HG03108 (cell line): ENCODE data around the gene S100B.
"Not testable (repeated sequence)": the region's sequence is repeated elsewhere in the genome, so short reads cannot be mapped to it uniquely, and the experiment has no call there.

ENCODE experiments used
- ATAC-seq: cut with Tn5 transposase; IDR thresholded peaks from one replicate; pipeline ENCODE4 v1.9.1; 2021; ENCODE audit warnings: moderate library complexity; ENCODE audit not compliant: unreplicated experiment

The S100B gene

DNA sequence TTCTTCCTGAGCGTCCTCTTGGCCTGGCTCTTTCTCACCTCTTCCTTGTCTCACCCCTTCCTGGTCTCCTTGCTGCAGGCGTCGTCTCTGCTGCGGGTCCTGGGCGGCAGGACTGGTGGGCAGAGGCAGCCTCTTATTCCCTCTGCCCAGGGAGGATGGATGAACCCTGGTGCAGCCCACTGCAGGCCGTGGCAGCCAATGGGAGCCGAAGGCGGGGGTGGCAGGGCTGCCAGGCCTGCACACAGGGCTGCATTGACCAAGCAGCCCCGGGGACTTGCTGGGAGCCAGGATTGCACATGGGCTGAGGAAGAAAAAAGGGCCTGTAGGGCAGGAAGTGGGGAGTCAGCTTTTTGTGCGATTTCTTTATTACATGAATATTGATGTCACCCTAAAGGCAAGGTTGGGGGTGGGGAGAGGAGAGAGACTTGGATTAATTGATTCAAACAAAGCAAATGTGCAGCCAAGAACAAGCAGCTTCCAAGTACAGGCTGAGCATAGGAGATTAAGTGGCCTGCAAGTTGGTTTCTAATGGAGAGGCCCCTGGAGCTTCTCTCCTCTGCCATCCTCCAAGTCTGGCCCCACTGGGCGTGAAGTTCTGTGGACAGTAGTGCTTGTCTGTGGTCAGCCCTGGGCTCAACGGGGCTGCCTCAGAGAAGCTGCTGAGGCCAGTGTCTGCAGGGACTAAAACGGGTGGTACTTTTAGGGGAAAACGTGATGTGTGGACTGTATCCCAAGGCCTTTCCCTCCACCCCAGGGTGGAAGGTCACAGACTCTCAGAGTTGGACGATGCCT, at the start of gene S100B:
Gene S100B, minus strand, starts transcription at position 108 of the 792 bp plus-strand sequence. CDS start 2,667 bp downstream, outside the sequence.
- no peak for ATAC-seq

DNA sequence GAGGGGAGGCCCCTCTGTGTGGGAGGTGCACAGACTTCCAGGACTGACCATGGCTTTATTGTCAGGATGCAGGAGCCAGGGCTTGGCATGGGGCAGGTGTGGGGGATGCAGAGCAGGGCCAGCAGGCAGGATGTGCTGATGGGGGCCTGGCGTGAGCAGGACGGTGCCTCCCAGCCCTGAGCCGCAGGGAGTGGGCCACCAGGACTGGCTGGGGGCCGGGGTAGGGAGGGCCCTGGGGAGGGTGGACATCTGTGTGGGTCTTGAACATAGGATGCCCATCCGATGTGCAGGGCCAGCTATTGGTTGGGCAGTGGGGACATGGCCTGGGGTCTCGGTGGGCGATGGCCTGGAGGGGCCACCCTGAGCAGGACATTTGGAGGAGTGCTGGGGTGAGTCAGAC, 46.2 kb upstream of the S100B start:
- no peak for ATAC-seq

DNA sequence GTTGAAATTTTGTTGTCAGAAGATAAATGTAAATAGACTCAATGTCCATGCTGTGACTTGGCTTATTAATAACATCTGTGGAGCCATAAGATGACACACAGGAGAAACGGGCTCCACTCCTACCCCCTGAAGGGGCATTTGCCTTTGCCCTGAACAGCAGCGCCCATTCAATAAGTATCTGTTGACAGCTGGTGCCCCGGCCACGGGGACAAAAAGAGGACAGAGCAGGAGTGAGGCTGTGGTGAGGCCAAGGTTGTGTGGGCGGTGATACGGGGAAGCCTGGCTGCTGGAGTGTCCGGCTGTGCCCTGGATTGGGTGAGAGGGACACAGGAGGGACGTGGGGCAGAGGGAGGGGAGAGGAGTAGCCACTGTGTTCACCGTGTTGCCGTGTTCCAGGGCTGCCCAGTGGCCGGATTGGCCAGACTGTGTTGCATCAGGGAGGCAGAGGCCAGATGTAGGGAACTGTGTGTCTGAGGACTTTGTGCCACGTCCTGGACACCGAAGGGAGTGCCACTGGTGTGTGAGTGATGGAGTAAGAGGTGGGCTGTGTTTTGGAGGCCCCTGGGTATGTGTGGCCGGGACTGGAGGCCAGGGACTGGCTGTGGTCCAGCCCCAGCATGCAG, 45.7 kb upstream of the S100B start:
- no peak for ATAC-seq

DNA sequence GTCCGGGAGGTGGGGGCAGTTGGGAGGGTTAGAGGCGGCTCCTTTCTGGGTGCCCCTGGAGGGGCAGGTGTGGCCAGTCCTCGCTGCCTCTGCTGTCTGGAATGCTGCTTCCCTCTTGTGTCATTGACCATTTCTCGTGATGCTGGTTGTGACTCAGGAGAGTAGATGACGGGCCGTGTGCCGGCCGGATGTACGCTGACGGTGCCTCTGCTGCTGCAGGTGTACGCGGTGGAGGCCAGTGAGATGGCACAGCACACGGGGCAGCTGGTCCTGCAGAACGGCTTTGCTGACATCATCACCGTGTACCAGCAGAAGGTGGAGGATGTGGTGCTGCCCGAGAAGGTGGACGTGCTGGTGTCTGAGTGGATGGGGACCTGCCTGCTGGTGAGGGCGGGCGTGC, 44.5 kb upstream of the S100B start:
- no peak for ATAC-seq

DNA sequence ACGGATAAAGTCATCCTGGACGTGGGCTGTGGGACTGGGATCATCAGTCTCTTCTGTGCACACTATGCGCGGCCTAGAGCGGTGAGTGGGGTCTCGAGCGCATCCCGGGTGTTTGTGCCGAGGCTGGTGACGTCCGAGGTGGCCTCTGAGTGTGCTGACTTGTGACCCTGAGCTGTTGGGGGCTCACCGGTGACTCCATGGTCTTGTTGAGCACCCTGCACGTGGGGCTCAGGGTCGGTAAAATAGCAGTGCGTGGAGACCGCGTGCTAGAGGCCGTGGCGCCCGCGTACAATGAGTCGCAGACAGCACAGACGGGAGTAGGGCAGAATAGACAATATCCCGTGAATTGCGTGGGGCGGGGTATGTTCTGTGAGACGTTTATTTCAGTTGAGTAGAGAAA, 43.7 kb upstream of the S100B start:
- no peak for ATAC-seq

DNA sequence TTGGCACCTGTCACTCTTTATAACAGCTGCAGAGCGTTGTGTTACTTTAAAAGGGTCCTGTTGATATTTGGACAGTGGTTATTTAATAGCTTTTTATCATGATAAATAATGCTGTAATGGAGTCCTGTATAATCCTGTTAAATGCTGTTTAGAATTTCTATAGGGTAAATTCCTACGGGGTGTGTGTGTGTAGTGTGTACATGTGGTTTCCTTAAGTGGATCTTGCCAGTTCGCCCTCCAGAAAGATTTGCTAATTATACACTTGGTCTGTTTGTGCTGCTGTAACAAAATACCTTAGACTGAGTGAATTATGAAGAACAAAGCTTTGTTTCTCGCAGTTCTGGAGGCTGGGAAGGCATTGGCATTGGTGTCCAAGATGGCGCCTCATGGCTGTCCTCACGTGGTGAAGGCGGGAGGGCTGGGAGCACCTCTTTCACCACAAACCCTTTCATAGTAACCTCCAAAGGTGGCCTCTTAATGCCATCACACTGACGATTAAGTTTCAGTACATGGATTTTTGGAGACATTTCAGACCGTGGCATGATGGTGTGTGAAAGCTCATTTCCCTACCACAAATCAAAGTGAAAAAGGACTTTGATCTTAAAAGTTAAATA, 41.8 kb upstream of the S100B start:
- no peak for ATAC-seq

DNA sequence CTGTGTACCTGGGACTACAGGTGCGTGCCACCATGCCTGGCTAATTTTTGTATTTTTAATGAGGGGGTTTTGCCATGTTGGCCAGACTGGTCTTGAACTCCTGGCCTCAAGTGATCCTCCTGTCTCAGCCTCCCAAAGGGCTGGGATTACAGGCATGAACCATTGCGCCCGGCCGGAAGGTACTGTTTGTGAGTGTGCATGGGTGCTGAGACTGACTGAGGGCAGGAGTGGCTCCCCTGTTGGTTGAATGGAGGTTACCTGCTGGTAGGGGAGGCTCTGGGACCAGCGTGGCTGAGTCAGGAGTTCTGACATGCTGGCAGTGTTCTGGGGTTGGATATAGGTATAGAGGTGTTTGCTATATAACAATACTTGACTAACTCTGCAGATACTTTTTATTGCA, 41.0 kb upstream of the S100B start:
- no peak for ATAC-seq

DNA sequence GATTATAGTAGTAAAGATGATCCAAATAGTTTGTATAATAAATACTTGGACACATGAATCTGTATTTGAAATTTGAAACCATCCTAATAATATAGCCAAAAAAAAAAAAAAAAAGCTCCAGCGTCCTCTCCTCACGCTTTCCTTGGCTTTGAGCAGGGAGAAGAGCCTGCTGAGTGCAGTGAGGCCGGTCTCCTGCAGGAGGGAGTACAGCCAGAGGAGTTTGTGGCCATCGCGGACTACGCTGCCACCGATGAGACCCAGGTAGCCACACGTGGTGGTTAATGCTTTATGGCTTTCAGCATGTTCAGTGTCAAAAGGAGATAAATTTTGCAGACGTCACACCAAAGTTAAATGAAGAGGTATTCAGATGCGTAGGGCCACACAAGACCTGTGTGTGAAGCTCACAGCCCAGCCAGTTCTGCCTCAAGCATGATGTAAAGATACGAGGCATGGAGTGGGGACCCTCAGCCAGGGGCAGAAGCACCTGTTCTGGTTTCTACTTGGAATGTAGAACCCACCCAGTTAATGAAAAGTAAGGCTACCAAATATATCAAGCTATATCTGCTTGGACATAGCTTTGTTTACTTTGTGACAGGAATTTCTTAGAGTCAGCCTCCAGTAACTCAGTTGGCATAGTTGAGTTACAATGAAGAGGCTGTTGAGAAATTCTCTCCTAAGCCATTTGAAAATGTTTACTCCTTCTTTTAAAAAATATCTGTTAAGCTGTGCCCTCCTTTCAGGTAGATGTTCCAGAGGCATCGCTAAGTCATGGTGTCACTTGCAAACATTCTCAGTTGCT, 38.7 kb upstream of the S100B start:
- no peak for ATAC-seq

DNA sequence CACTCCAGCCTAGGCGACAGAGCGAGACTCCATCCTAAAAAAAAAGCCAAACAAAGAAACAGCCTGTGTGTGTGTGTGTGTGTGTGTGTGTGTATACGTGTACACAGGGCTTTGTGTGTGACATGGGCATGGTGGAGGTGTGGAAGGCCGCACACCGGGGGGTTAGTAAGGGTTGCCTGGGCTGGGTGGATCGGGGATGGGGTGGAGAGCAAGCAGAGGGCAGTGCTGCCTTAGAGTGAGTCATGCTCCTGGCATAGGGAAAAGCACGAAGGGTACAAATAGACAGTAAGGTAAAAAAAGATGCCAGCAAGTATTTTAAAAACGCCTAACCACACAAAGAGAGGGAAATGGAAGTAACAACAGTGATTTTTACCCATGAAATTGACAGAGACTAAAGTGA, 36.8 kb upstream of the S100B start:
- ATAC-seq, result no peak

DNA sequence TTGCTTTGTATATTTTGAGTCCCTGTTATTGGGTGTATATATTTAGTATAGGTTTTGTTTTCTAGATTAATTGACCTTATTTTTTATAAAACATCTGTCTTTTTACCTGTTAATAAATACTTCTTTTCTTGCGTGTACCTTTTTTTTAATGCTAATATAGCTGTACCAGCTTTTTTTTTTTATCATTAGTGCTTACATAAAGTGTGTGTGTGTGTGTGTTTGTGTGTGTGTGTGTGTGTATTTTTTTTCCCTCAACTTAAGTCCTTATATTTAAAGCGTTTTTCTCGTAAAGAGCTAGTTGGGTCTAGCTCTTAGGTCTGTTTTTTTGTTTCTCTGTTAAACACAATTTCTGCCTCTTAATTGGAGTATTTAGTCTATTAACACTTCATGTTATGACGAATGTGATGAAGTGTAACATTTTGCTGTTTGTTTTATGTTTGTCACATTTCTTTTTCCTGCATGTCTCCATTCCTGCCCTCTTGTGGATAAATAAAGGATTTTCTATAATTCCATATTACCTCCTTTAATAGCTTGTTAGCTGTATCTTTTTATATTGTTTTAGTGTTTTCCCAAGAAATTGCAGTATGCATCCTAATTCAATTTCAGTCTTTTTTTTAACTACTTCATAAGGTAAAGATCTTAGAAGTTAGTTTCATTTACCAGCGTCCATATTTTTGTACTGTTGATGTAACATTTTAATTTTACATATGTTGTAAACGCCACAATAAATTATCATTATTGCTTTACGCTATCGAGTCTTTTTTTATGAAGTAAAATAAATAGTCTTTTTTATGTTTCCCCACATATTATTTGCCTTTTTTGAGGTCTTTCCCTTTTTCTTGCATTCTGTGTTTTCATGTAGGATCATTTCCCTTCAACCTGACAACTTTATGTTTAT, 34.9 kb upstream of the S100B start:
- no peak for ATAC-seq

DNA sequence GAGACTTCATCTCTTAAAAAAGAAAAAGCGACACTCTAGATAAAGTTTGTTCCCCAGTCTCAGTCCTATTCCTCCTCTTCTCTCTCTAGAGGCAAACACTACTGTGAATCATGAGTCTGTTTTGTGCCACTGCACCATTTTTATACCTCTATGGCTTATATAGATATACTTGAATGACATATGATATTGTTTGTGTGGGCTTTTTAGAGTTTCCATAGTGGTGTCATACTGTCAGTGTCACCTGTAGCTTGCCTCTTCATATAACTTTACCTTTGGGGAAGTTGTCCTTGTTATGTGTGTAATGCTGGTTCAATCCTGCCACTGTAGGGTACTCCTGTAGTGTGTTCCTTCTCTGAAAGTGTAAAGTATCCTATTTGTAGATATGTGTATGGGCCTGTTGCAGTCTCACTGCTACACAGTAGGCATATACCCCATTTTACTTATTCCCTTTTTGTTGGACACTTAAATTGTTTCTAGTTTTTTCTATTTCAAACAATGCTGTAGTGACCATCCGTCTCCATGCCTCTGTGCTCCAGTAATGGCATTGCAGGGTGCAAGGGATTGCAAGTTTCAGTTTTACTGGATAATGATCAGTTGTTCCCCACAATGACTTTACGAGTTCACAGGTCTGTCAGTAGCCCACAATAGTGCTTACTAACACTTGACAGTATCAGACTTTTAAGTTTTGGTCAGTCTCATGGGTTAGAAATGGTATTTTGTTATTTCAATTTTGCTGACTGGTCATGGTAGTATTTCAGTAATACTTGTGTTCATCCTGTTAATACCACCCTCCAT, 33.3 kb upstream of the S100B start:
- no peak for ATAC-seq

DNA sequence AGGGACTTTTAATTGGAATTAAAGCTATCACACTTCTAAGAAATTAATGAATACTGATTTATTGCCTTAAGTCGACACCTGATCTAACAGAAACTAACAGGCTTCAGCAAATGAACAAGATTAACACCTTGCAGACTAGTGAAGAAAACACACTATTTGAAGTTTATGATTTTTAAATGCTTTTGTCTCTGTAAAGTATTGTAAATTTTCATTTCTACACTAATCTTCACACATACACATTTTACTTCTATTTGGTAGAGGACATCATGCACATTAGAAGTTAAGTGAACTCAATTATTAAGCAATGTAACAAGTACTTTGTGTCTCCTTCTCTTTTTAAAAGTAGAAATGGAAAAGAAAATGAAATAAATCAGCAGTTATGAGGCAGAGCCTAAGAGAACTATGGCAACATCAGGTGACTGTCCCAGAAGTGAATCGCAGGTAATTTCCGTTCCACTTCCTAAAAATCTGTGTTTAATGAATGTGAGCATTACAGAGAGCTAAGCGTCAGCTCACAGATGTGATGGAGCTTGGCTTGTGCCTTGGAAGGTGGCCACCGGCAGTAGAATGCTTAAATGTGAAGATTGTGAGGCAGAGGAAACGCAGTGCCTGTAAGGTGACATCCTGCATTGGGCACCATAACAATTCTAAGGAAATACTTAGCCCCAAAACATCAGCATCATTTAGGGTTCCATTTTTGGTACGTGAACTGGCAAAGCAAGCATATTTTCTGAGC, 31.8 kb upstream of the S100B start:
- ATAC-seq, result no peak

DNA sequence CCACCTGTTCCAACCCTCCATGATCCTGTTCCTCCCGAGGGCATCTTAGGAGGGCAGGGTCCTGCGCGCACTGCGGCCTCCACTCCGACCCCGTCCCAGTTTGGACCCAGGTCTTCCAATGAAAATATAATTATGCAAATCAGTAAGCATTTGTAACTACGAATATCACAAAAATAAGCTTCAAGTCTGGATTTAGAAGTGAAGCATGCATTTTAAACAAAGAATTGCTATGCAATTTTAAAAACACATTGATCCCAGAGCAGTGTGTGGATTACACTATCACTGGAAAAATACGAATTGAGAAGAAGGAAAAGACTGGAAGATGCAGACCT, 31.3 kb upstream of the S100B start:
- ATAC-seq, result no peak

DNA sequence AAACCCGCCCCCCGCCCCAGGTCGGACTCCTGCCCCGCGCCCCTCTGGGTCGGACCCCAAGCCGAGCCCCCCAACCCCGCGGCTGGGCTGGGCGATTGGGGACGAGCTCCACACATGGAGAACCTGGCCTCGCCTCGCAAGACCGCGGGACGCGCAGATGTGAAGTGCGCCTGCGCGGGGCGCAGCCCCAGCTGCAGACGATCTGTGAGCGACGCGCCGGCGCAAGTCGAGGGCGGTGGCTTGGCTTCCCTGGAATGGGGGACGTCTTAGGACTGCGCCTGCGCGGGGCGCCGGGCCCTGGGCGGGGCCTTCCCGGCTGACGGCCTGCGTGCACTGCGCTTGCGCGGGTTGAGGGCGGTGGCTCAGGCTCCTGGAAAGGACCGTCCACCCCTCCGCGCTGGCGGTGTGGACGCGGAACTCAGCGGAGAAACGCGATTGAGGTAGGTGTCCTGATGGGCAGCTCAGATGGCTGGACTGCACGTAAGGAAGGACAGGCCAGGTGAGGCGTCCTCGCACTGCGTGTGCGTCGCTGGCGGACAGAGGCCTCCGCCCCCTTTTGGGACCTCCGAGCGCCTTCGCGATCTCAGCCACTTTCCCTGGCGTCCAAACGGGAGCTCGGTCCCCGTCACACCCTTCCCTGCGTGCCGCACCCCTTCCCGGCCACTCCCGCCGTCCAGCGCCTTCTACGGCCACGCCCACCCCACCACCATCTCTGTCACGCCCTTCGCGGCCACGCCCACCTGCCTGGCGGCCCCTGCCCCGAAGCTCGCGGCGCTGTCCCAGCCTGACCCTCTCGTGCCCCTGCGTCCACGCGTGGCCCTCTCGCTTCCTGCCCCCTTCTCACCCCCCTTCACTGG, 30.7 kb upstream of the S100B start, which contains the start of gene PRMT2:
Gene PRMT2, plus strand, starts transcription at position 351 of the 857 bp plus-strand sequence. CDS start 1,278 bp downstream, outside the sequence.
- peak; percentile 79 for ATAC-seq

DNA sequence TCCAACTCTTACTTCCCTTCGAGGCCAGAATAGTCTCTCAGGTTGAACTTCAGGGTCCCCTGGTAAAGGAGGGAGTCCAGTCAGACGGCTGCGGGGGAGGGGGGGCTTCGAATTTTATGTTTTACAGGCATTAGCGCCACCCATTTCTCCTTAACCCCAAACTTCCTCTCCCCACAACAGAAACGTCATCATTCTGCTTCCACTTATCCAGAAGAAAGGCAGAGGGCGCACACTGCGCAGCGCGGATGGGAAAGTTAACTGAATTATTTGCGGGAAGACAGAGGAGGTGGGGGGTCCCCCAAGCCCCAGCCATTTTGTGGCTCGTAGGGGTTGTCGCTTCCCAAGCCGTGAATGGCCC, 30.1 kb upstream of the S100B start:
- ATAC-seq, result no peak

DNA sequence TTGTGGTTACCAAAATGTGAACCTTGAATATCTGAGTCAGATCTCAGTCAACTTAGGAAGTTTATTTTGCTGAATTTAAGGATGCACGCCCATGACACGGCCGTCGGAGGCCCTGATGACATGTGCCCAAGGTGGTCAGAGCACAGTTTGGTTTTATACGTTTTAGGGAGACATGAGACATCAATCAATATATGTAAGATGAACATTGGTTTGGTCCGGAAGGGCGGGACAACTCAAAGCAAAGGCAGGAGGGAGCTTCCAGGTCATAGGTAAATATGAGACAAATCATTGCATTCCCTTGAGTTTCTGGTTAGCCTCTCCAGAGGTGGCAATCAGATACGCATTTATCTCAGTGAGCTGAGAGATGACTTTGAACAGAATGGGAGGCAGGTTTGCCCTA, 29.5 kb upstream of the S100B start:
- no peak for ATAC-seq

DNA sequence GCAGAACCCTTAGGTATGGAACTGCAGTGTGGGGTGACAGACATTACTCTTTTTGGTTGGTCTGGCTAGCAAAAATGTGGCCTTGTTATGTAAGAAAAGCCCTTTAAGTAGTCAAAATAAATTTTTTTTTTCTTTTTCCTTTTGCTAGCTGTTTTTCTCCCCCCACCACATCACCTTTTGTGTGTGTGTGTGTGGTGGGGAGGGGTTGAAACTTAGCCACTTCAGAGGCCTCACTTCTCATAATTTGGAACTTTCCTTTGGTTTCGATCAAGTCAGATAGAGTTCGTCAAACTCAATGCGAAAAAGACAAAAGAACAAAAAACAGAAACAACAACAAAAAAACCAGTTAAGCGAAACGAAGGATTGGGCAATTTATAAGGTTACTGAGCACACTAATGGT, 28.7 kb upstream of the S100B start:
- no peak for ATAC-seq

DNA sequence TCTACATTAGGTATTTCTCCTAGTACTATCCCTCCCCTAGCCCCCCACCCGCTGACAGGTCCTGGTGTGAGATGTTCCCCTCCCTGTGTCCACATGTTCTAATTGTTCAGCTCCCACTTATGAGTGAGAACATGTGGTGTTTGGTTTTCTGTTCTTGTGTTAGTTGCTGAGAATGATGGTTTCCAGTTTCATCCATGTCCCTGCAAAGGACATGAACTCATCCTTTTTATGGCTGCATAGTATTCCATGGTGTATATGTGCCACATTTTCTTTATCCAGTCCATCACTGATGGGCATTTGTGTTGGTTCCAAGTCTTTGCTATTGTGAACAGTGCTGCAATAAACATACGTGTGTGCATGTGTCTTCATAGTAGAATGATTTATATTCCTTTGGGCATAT, 26.0 kb upstream of the S100B start:
- ATAC-seq, result not testable (repeated sequence)
